ENCODE results near the gene UFD1. TPM values are rescaled to one million over a fixed set of nuclear protein-coding genes. Genes with fewer than 3 reads are reported as not detected.

The UFD1 gene
- total RNA-seq, 1 experiment from 2014 or later: 62.3 TPM

- Mint-ChIP-seq H3K4me1 (ENCODE audit: insufficient read depth, unreplicated experiment) (no peaks in the 10 kb centered on the region), H3K27ac (ENCODE audit: low read depth, unreplicated experiment) (no peak overlapping the region), H3K27me3 (ENCODE audit: insufficient read depth, unreplicated experiment) (no peaks in the 10 kb centered on the region), H3K36me3 (ENCODE audit: insufficient read depth, unreplicated experiment) (peaks cover 5% of the 10 kb centered on the region), H3K4me3 (ENCODE audit: unreplicated experiment) (no peak overlapping the region), H3K9me3 (ENCODE audit: unreplicated experiment) (no peaks in the 10 kb centered on the region)
- intact Hi-C loops (cut with micrococcal nuclease): no loop called here
- TF ChIP-seq CTCF (IDR thresholded peaks at IDR 0.05; ENCODE audit: unreplicated experiment): no peak
- BruUV-seq (replicated peaks): no TSS peak
- no peak for DNase-seq (ENCODE audit: unreplicated experiment)
- ChIA-PET CTCF (no interaction called here), POLR2A (interaction anchor here (1.0 kb wide), 1 partner anchor 82 kb away, joined by 3 read pairs; no protein-coding TSS in a partner anchor)
Measured at GRCh38 chr22:19513823-19514222, 34.8 kb upstream of the UFD1 start.

- Mint-ChIP-seq H3K4me3 (ENCODE audit: unreplicated experiment) (no peak overlapping the region), H3K36me3 (ENCODE audit: insufficient read depth, unreplicated experiment) (peaks cover 8% of the 10 kb centered on the region), H3K27me3 (ENCODE audit: insufficient read depth, unreplicated experiment) (no peaks in the 10 kb centered on the region), H3K27ac (ENCODE audit: low read depth, unreplicated experiment) (no peak overlapping the region), H3K9me3 (ENCODE audit: unreplicated experiment) (no peaks in the 10 kb centered on the region), H3K4me1 (ENCODE audit: insufficient read depth, unreplicated experiment) (no peaks in the 10 kb centered on the region)
- POLR2A ChIA-PET: no interaction called here
- intact Hi-C loops (cut with micrococcal nuclease): no loop called here
- TF ChIP-seq CTCF (IDR thresholded peaks at IDR 0.05; ENCODE audit: unreplicated experiment): no peak
- CTCF ChIA-PET: interaction anchor here (0.6 kb wide), 1 partner anchor 220 kb away, joined by 3 read pairs; no protein-coding TSS in a partner anchor
- DNase-seq (ENCODE audit: unreplicated experiment): peak; percentile 52
- no TSS peak for BruUV-seq (replicated peaks)
Measured at GRCh38 chr22:19510919-19511341, 31.9 kb upstream of the UFD1 start.

- Mint-ChIP-seq H3K27me3 (ENCODE audit: insufficient read depth, unreplicated experiment) (no peaks in the 10 kb centered on the region), H3K9me3 (ENCODE audit: unreplicated experiment) (no peaks in the 10 kb centered on the region), H3K27ac (ENCODE audit: low read depth, unreplicated experiment) (no peak overlapping the region), H3K4me1 (ENCODE audit: insufficient read depth, unreplicated experiment) (no peaks in the 10 kb centered on the region), H3K36me3 (ENCODE audit: insufficient read depth, unreplicated experiment) (peaks cover 7% of the 10 kb centered on the region), H3K4me3 (ENCODE audit: unreplicated experiment) (no peak overlapping the region)
- TF ChIP-seq CTCF (IDR thresholded peaks at IDR 0.05; ENCODE audit: unreplicated experiment): no peak
- ChIA-PET CTCF (interaction anchor here (0.6 kb wide), 2 partner anchors 21 to 559 kb away, joined by 3 to 5 read pairs; no protein-coding TSS in a partner anchor), POLR2A (no interaction called here)
- intact Hi-C loops (cut with micrococcal nuclease): no loop called here
- no TSS peak for BruUV-seq (replicated peaks)
- DNase-seq (ENCODE audit: unreplicated experiment): no peak
Measured at GRCh38 chr22:19509923-19510322, 30.9 kb upstream of the UFD1 start.

- BruUV-seq (replicated peaks): no TSS peak
- TF ChIP-seq CTCF (IDR thresholded peaks at IDR 0.05; ENCODE audit: unreplicated experiment): no peak
- no peak overlapping the region for H3K4me3 Mint-ChIP-seq (ENCODE audit: unreplicated experiment)
- ChIA-PET POLR2A (no interaction called here), CTCF (interaction anchor here (0.8 to 1.4 kb wide), 2 partner anchors 121 to 123 kb away, joined by 3 read pairs; no protein-coding TSS in a partner anchor)
- intact Hi-C loops (cut with micrococcal nuclease): no loop called here
- no peak overlapping the region for H3K27ac Mint-ChIP-seq (ENCODE audit: low read depth, unreplicated experiment)
- no peaks in the 10 kb centered on the region for H3K4me1 Mint-ChIP-seq (ENCODE audit: insufficient read depth, unreplicated experiment)
- H3K27me3 Mint-ChIP-seq (ENCODE audit: insufficient read depth, unreplicated experiment): no peaks in the 10 kb centered on the region
- DNase-seq (ENCODE audit: unreplicated experiment): no peak
- H3K36me3 Mint-ChIP-seq (ENCODE audit: insufficient read depth, unreplicated experiment): peaks cover 7% of the 10 kb centered on the region
- H3K9me3 Mint-ChIP-seq (ENCODE audit: unreplicated experiment): no peaks in the 10 kb centered on the region
Measured at GRCh38 chr22:19509191-19509590, 30.2 kb upstream of the UFD1 start.
